Immature natural killer cell (primary cell): ENCODE results near the gene DNAJC5. TPM values are rescaled to one million over a fixed set of nuclear protein-coding genes. Genes with fewer than 3 reads are reported as not detected.
"Not testable (repeated sequence)": the region's sequence is repeated elsewhere in the genome, so short reads cannot be mapped to it uniquely, and the experiment has no call there.

Source experiments
- DNase-seq, 3 donors: peaks; one replicate each; pipeline ENCODE4 v3.0.0; 2022; ENCODE audit warnings: mixed read lengths in 1 of 3
- H3K27ac Mint-ChIP-seq, 6 donors: one replicate each; pipeline ENCODE4 v1.8.0; 2020; ENCODE audit warnings: mixed read lengths in 6 of 6, mild to moderate bottlenecking in 5 of 6, inconsistent platforms in 4 of 6, moderate library complexity in 3 of 6
- H3K27me3 Mint-ChIP-seq, 3 donors: one replicate each; pipeline ENCODE4 v1.8.0; 2020 to 2021; ENCODE audit warnings: low read depth in 3 of 3, mild to moderate bottlenecking in 3 of 3, mixed read lengths in 3 of 3, moderate library complexity in 3 of 3, inconsistent platforms in 1 of 3
- H3K36me3 Mint-ChIP-seq, 3 donors: one replicate each; pipeline ENCODE4 v1.8.0; 2020; ENCODE audit warnings: mixed read lengths in 3 of 3, inconsistent platforms in 2 of 3, mild to moderate bottlenecking in 2 of 3
- H3K4me1 Mint-ChIP-seq, 2 donors: one replicate each; pipeline ENCODE4 v1.8.0; 2020; ENCODE audit warnings: inconsistent platforms in 2 of 2, mild to moderate bottlenecking in 2 of 2, mixed read lengths in 2 of 2, moderate library complexity in 1 of 2
- H3K4me3 Mint-ChIP-seq, 5 donors: one replicate each; pipeline ENCODE4 v1.8.0; 2020; ENCODE audit warnings: mild to moderate bottlenecking in 5 of 5, mixed read lengths in 5 of 5, inconsistent platforms in 3 of 5, moderate library complexity in 3 of 5
- H3K9me3 Mint-ChIP-seq, 6 donors: one replicate each; pipeline ENCODE4 v1.8.0; 2020; ENCODE audit warnings: mild to moderate bottlenecking in 6 of 6, mixed read lengths in 6 of 6, inconsistent platforms in 4 of 6, moderate library complexity in 3 of 6
- polyA plus RNA-seq, 3 donors: library from polyadenylated mRNA; unstranded; fragments of 300-500 nt; fragmentation: Illumina TruSeq; gene quantifications; one replicate each; pipeline ENCODE4 v1.2.3, GENCODE V29; 2021

DNAJC5 gene
- polyA plus RNA-seq, 3 donors from 2014 or later: 1.4 to 8.2 (median 2.9) TPM

DNA sequence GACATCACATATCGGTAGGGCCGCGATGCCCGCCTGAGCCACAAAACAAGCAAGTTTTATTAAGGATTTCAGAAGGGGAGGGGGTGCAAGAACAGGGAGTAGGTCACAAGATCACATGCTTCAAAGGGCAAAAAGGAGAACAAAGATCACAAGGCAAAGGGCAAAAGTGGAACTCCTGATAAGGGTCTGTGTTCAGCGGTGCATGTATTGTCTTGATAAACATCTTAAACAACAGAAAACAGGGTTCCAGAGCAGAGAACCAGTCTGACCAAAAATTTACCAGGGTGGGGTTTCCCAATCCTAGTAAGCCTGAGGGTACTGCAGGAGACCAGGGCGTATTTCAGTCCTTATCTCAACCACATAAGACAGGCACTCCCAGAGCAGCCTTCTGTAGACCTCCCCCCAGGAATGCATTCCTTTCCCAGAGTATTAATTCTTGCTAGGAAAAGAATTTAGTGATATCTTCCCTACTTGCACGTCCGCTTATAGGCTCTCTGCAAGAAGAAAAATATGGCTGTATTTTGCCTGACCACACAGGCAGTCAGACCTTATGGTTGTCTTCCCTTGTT is 21.5 kb downstream of the DNAJC5 start:
- DNase-seq: not testable (repeated sequence)
- peak overlapping the region in 1 of 6 donors; percentile 51 for H3K27ac Mint-ChIP-seq

GRCh38 chr20:63917811-63918210 is 22.9 kb downstream of the DNAJC5 start:
- peaks cover 8 to 15% (median 10%) of the 10 kb centered on the region in 3 donors for H3K36me3 Mint-ChIP-seq
- H3K27me3 Mint-ChIP-seq: peaks cover 0 to 5% (median 3%) of the 10 kb centered on the region in 3 donors
- peaks cover 0 to 5% (median 1%) of the 10 kb centered on the region in 6 donors for H3K9me3 Mint-ChIP-seq
- H3K27ac Mint-ChIP-seq: no peak overlapping the region
- peaks cover 15 to 19% of the 10 kb centered on the region in 2 donors for H3K4me1 Mint-ChIP-seq
- no peak overlapping the region for H3K4me3 Mint-ChIP-seq
- DNase-seq: no peak

More for the DNA sequence above, 21.5 kb downstream of the DNAJC5 start:
- not testable (repeated sequence) for H3K27me3 Mint-ChIP-seq, H3K4me3 Mint-ChIP-seq, H3K9me3 Mint-ChIP-seq
- Mint-ChIP-seq H3K36me3 (peaks cover 8 to 15% (median 10%) of the 10 kb centered on the region in 3 donors), H3K4me1 (peaks cover 19 to 27% of the 10 kb centered on the region in 2 donors)

- Mint-ChIP-seq H3K4me1 (peaks cover 10 to 15% of the 10 kb centered on the region in 2 donors), H3K4me3 (no peak overlapping the region), H3K9me3 (peaks cover 0 to 5% (median 1%) of the 10 kb centered on the region in 6 donors), H3K36me3 (peaks cover 8 to 15% (median 10%) of the 10 kb centered on the region in 3 donors), H3K27me3 (peaks cover 0 to 5% (median 1%) of the 10 kb centered on the region in 3 donors), H3K27ac (no peak overlapping the region)
- DNase-seq: no peak
These were observed 24.2 kb downstream of the DNAJC5 start for GRCh38 chr20:63919130-63919529.

- Mint-ChIP-seq H3K36me3 (peaks cover 5 to 11% (median 8%) of the 10 kb centered on the region in 3 donors), H3K4me3 (no peak overlapping the region), H3K4me1 (peaks cover 12 to 23% of the 10 kb centered on the region in 2 donors), H3K9me3 (peaks cover 0 to 5% (median 0%) of the 10 kb centered on the region in 6 donors), H3K27ac (no peak overlapping the region), H3K27me3 (peaks cover 0 to 5% (median 1%) of the 10 kb centered on the region in 3 donors)
- no peak for DNase-seq
These were observed 25.3 kb downstream of the DNAJC5 start for GRCh38 chr20:63920226-63920625.

DNA sequence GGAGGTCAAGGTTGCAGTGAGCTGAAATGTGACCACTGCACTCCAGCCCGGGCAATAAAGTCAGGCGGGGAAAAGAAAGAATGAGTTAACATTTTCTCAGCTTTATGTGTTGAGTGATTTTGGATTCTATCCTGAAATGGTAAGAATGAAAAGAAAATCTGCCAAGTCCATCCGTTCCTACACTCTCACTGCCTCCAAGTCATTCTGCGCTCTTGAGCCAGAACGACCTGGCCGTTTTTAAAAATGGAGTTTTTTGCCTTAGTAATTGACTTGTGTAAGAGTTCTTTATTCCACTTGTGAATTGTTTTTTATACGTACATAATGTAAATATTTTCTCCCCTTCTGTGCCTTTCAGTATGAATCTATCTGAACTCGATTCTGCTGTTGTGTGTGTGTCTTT is 28.7 kb downstream of the DNAJC5 start:
- peaks cover 17 to 32% of the 10 kb centered on the region in 2 donors for H3K4me1 Mint-ChIP-seq
- no peak overlapping the region for H3K4me3 Mint-ChIP-seq
- H3K27ac Mint-ChIP-seq: no peak overlapping the region
- DNase-seq: no peak
- H3K27me3 Mint-ChIP-seq: peaks cover 0 to 2% (median 0%) of the 10 kb centered on the region in 3 donors
- no peaks in the 10 kb centered on the region for H3K9me3 Mint-ChIP-seq
- H3K36me3 Mint-ChIP-seq: peaks cover 0 to 9% (median 3%) of the 10 kb centered on the region in 3 donors

DNA sequence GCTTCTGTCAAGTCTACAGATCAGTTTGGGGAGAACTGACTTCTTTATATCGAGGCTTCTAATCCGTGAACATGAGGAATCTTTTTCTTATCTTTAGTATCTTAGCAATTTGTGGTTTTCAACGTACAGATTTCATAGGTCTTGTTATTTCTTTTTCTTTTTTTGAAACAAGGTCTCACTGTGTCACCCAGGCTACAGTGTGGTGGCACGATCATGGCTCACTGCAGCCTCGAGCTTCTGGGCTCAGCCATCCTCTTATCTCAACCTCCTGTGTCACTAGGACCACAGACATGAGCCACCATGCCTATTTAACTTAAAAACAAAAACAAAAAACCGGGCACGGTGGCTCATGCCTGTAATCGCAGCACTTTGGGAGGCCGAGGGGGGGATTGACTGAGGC is 29.3 kb downstream of the DNAJC5 start:
- H3K27ac Mint-ChIP-seq: no peak overlapping the region
- peaks cover 0 to 2% (median 0%) of the 10 kb centered on the region in 3 donors for H3K27me3 Mint-ChIP-seq
- no peak overlapping the region for H3K4me3 Mint-ChIP-seq
- peaks cover 17 to 32% of the 10 kb centered on the region in 2 donors for H3K4me1 Mint-ChIP-seq
- DNase-seq: no peak
- peaks cover 0 to 13% (median 3%) of the 10 kb centered on the region in 3 donors for H3K36me3 Mint-ChIP-seq
- no peaks in the 10 kb centered on the region for H3K9me3 Mint-ChIP-seq

GRCh38 chr20:63926298-63926697 is 31.4 kb downstream of the DNAJC5 start:
- Mint-ChIP-seq H3K9me3 (no peaks in the 10 kb centered on the region), H3K36me3 (peaks cover 0 to 18% (median 3%) of the 10 kb centered on the region in 3 donors)

GRCh38 chr20:63929071-63929470 is 34.1 kb downstream of the DNAJC5 start:
- H3K36me3 Mint-ChIP-seq: peaks cover 0 to 23% (median 3%) of the 10 kb centered on the region in 3 donors
- H3K27me3 Mint-ChIP-seq: peaks cover 0 to 2% (median 0%) of the 10 kb centered on the region in 3 donors
- H3K27ac Mint-ChIP-seq: no peak overlapping the region
- DNase-seq: no peak
- H3K4me1 Mint-ChIP-seq: peaks cover 17 to 27% of the 10 kb centered on the region in 2 donors
- H3K4me3 Mint-ChIP-seq: no peak overlapping the region
- H3K9me3 Mint-ChIP-seq: no peaks in the 10 kb centered on the region

More at GRCh38 chr20:63926298-63926697, 31.4 kb downstream of the DNAJC5 start:
- H3K27me3 Mint-ChIP-seq: peaks cover 0 to 2% (median 0%) of the 10 kb centered on the region in 3 donors
- DNase-seq: no peak
- peak overlapping the region in 1 of 6 donors; percentile 51 for H3K27ac Mint-ChIP-seq
- H3K4me3 Mint-ChIP-seq: no peak overlapping the region
- peaks cover 17 to 32% of the 10 kb centered on the region in 2 donors for H3K4me1 Mint-ChIP-seq

GRCh38 chr20:63929473-63929883 is 34.6 kb downstream of the DNAJC5 start:
- Mint-ChIP-seq H3K4me1 (peaks cover 16 to 29% of the 10 kb centered on the region in 2 donors), H3K36me3 (peaks cover 0 to 23% (median 3%) of the 10 kb centered on the region in 3 donors)
- not testable (repeated sequence) for H3K9me3 Mint-ChIP-seq, H3K4me3 Mint-ChIP-seq, H3K27ac Mint-ChIP-seq, H3K27me3 Mint-ChIP-seq, DNase-seq

DNA sequence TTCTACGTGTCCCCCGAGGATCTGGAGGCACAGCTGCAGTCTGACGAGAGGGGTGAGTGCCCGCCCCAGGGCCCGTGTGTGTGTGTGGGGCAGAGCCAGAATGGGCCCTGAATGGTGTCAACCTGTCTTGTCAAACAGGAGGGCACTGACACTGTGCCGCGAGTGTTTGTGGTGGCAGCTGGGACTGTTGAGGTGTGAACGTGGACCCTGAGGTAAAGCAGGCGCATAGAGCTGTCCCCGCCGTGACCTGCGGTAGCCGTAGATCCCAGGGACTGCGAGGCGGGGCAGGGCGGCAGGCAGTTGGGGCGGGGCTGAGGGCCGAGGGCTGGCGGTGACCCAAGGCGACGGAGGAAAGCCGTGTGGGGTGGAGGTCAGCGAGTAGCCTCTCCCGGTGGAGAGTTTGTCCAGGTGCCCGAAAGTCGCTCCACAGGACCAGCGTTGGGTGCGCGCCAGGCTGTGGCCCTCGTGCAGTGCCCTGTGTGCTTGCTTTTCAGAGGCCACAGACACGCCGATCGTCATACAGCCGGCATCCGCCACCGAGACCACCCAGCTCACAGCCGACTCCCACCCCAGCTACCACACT is 36.1 kb downstream of the DNAJC5 start:
- H3K9me3 Mint-ChIP-seq: no peaks in the 10 kb centered on the region
- DNase-seq: no peak
- H3K4me1 Mint-ChIP-seq: peaks cover 14 to 30% of the 10 kb centered on the region in 2 donors
- no peak overlapping the region for H3K4me3 Mint-ChIP-seq
- peak overlapping the region in 1 of 6 donors; percentile 17 for H3K27ac Mint-ChIP-seq
- H3K36me3 Mint-ChIP-seq: peaks cover 3 to 28% (median 7%) of the 10 kb centered on the region in 3 donors
- no peaks in the 10 kb centered on the region for H3K27me3 Mint-ChIP-seq

GRCh38 chr20:63931735-63932134 is 36.8 kb downstream of the DNAJC5 start:
- H3K27me3 Mint-ChIP-seq: no peaks in the 10 kb centered on the region
- H3K4me3 Mint-ChIP-seq: no peak overlapping the region
- H3K9me3 Mint-ChIP-seq: no peaks in the 10 kb centered on the region
- H3K36me3 Mint-ChIP-seq: peaks cover 0 to 28% (median 8%) of the 10 kb centered on the region in 3 donors
- H3K27ac Mint-ChIP-seq: peak overlapping the region in 1 of 6 donors; percentile 40
- no peak for DNase-seq
- peaks cover 9 to 26% of the 10 kb centered on the region in 2 donors for H3K4me1 Mint-ChIP-seq

DNA sequence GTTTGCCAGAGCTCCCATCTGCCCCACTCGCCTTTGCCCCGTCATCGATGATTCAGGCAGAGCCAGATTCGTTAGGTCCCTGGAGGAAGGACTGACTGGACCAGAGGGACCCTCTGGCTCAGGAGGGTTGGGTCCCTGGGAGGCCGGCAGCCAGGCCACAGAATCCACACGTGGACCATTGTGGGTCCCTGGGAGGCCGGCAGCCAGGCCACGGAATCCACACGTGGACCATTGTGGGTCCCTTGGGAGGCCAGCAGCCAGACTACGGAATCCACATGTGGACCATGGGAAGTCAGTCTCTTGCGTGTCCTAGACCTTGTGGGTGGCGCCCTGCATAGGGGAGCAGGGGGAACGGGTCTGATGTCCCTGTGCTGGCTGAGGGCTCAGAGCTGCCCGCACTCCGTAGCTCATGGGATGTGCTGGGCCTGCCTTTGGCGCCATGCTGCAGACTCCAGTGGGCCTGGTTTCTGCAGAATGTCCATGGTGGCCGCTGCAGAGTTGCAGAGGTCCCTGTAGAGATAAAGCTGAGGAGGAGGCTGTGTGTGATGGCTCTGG is 37.8 kb downstream of the DNAJC5 start:
- no peak overlapping the region for H3K4me3 Mint-ChIP-seq
- H3K27me3 Mint-ChIP-seq: no peaks in the 10 kb centered on the region
- H3K27ac Mint-ChIP-seq: no peak overlapping the region
- no peak for DNase-seq
- peaks cover 0 to 28% (median 8%) of the 10 kb centered on the region in 3 donors for H3K36me3 Mint-ChIP-seq
- H3K4me1 Mint-ChIP-seq: peaks cover 2 to 17% of the 10 kb centered on the region in 2 donors
- H3K9me3 Mint-ChIP-seq: no peaks in the 10 kb centered on the region

- Mint-ChIP-seq H3K36me3 (peaks cover 0 to 21% (median 8%) of the 10 kb centered on the region in 3 donors), H3K4me3 (no peak overlapping the region), H3K27ac (no peak overlapping the region), H3K9me3 (no peaks in the 10 kb centered on the region), H3K27me3 (no peaks in the 10 kb centered on the region), H3K4me1 (peaks cover 5 to 17% of the 10 kb centered on the region in 2 donors)
- DNase-seq: no peak
These were observed 38.7 kb downstream of the DNAJC5 start for GRCh38 chr20:63933646-63934045.
